ENCODE results near the gene EIF3I.

The EIF3I gene

DNA sequence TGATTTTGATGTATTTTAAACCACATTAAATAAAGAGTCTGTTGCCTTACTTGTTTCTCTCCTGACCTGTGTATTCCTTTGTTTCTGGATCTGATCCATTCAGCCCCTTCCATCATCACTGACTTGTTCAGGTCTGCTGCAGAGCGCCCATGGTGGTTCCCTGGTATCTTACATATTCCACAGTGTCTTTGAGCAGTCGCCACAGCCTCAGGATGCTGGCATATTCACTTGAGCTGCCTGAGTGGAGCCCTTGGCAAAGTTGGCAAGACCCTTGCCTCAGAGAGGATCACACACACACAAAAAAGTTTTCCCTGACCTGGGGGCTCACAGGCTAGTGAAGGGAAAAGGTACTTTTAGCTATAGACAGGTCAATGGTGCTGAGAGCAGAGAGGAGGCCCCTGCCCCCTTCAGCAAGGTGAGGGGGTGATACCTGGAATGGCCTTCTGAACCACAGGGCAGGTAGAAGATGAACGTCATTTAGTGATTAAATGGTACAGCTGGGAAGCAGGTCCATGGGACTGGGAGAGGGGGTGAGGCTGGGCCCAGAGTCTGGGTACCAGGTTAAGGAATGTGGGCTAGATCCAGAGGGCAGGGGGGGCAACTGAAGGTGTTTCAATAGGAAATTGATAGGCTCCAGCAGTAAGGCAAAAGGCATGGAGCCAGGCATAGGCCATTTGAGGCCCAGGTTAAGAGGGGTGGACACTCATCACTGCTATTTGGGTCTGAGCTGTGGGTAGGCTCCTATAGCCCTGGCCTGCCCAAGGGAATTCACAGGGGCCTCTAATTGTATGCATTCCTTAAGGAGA is 23.8 kb upstream of the EIF3I start:
- TF ChIP-seq POLR2AphosphoS5 (IDR thresholded peaks at IDR 0.05; ENCODE audit: low read depth, low read length) (no peak; the same call in none of the 2 replicates), FOXP2 (optimal IDR thresholded peaks at IDR 0.05; ENCODE audit: borderline replicate concordance, extremely low read depth, extremely low read length, insufficient read depth) (no peak), TAF1 (IDR thresholded peaks at IDR 0.05; ENCODE audit: borderline replicate concordance, insufficient read depth, low read length) (no peak), SIN3A (IDR thresholded peaks at IDR 0.05; ENCODE audit: borderline replicate concordance, insufficient read depth, low read length) (no peak)
- TF ChIP-seq, protein P1, sequence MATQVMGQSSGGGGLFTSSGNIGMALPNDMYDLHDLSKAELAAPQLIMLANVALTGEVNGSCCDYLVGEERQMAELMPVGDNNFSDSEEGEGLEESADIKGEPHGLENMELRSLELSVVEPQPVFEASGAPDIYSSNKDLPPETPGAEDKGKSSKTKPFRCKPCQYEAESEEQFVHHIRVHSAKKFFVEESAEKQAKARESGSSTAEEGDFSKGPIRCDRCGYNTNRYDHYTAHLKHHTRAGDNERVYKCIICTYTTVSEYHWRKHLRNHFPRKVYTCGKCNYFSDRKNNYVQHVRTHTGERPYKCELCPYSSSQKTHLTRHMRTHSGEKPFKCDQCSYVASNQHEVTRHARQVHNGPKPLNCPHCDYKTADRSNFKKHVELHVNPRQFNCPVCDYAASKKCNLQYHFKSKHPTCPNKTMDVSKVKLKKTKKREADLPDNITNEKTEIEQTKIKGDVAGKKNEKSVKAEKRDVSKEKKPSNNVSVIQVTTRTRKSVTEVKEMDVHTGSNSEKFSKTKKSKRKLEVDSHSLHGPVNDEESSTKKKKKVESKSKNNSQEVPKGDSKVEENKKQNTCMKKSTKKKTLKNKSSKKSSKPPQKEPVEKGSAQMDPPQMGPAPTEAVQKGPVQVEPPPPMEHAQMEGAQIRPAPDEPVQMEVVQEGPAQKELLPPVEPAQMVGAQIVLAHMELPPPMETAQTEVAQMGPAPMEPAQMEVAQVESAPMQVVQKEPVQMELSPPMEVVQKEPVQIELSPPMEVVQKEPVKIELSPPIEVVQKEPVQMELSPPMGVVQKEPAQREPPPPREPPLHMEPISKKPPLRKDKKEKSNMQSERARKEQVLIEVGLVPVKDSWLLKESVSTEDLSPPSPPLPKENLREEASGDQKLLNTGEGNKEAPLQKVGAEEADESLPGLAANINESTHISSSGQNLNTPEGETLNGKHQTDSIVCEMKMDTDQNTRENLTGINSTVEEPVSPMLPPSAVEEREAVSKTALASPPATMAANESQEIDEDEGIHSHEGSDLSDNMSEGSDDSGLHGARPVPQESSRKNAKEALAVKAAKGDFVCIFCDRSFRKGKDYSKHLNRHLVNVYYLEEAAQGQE (IDR thresholded peaks at IDR 0.05; ENCODE audit: insufficient read depth in 1 of 2, low read depth in 2 of 2, low read length in 2 of 2) = no peak

DNA sequence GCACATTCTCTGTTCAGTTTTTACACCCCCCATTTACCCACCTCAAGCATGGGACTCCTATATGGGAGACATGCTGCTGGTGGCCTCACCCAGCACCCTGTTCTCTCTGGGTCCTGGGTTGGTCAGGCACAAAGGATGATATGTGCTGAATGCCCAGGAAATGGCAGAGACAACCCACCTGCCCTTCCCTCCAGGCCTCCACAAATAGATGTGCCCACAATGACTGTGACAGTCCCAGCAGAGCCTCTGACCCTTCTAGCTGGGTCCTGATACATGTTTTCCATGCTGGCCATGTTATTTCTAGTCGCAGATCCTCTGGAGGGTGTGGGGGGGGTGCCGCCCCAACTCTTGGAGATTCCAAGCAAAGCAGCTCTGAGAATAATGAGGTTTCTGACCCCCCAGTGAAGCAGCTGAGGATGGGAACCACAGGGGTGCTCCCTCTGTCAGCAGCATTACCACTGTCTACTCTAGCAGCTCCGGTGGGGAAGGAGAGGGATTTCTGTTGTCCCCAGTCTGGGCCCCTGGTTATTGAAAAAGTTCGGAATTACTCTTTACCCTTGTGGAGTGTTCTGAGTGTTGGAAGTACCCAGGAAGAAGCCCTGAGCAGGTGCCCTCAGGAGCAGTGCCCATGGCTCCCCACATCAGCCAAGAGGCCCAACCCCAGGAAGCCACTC is 23.0 kb upstream of the EIF3I start:
- TF ChIP-seq TAF1 (IDR thresholded peaks at IDR 0.05; ENCODE audit: borderline replicate concordance, insufficient read depth, low read length) (no peak), POLR2AphosphoS5 (IDR thresholded peaks at IDR 0.05; ENCODE audit: low read depth, low read length) (no peak; the same call in 1 of the 2 replicates), FOXP2 (optimal IDR thresholded peaks at IDR 0.05; ENCODE audit: borderline replicate concordance, extremely low read depth, extremely low read length, insufficient read depth) (no peak), SIN3A (IDR thresholded peaks at IDR 0.05; ENCODE audit: borderline replicate concordance, insufficient read depth, low read length) (no peak)
- TF ChIP-seq, protein P1 (IDR thresholded peaks at IDR 0.05; ENCODE audit: insufficient read depth in 1 of 2, low read depth in 2 of 2, low read length in 2 of 2) = no peak

DNA sequence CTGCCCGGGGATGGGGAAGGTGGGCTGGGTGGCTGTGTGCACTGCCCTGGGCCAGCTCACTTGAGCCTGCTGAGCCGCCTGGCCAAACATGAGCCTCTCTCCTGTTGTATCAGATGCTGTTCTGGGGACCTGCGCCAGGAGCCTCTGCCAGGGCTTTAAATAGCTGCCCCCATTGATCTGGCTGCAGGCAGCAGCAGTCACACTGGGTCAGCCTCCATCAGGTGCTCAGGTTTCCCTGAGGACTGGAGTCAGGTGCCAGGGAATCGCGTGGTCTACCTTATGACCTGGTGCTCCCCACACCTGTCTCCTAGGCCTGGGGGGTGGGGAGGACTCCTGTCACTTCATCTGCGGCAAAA is 22.5 kb upstream of the EIF3I start:
- TF ChIP-seq POLR2AphosphoS5 (IDR thresholded peaks at IDR 0.05; ENCODE audit: low read depth, low read length) = no peak
- no peak for TF ChIP-seq FOXP2 (optimal IDR thresholded peaks at IDR 0.05; ENCODE audit: borderline replicate concordance, extremely low read depth, extremely low read length, insufficient read depth)
- TF ChIP-seq SIN3A (IDR thresholded peaks at IDR 0.05; ENCODE audit: borderline replicate concordance, insufficient read depth, low read length) = no peak
- no peak for TF ChIP-seq TAF1 (IDR thresholded peaks at IDR 0.05; ENCODE audit: borderline replicate concordance, insufficient read depth, low read length)
- TF ChIP-seq, protein P1 (IDR thresholded peaks at IDR 0.05; ENCODE audit: insufficient read depth in 1 of 2, low read depth in 2 of 2, low read length in 2 of 2) = no peak

DNA sequence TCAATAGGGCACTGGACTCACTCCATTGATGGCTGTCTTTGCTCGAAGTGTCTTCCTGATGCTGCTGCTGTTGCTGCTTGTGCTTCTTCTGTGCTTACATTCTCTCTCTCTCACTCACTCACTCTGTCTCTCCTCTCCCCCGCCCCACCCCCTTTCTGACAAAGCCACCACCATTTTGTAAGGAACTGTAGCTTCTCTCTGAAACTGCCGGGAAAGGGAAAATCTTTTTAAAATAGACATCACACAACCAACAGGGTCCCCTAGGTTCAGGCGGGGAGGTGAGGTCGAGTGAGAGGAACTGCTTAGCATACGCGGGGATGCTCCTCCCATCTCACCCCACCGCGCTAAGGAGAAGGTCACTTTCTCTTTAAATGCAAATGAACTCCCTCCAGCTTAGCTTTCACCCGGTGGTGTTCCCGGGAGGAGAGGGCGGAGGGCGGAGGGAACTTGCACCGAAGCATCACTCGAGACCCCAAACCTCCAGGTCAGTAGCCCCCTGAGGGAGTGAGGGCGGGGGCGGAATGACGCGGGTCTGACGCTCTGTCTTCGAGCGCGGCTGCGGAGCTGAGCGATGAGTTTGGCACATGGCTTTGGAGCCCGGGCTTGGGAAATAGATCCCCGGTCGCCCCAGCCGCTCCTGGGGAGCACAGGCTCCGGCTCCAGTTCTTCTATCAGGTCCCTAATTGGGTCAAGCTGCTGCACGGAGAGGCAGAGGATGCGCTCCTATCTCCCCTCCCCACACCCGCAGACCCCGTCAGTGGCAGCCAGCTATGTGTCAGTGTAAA is 21.8 kb upstream of the EIF3I start, which contains the start of gene CCDC28B:
CCDC28B (plus strand) TSS at position 370 of the 785 bp plus-strand sequence. CDS start 1,341 bp downstream, outside the sequence.
- no peak for TF ChIP-seq FOXP2 (optimal IDR thresholded peaks at IDR 0.05; ENCODE audit: borderline replicate concordance, extremely low read depth, extremely low read length, insufficient read depth)
- TF ChIP-seq TAF1 (IDR thresholded peaks at IDR 0.05; ENCODE audit: borderline replicate concordance, insufficient read depth, low read length) = no peak
- no peak for TF ChIP-seq SIN3A (IDR thresholded peaks at IDR 0.05; ENCODE audit: borderline replicate concordance, insufficient read depth, low read length)

Data from PFSK-1 (cell line).